Right renal cortex interstitium (tissue), 3 donors: ENCODE results near the gene GRID1. TPM values are rescaled to one million over a fixed set of nuclear protein-coding genes. Genes with fewer than 3 reads are reported as not detected.

Source experiments
- DNase-seq, 3 donors: peaks; one replicate each; pipeline ENCODE4 v3.0.0-alpha.2; 2013; ENCODE audit warnings: low read depth in 3 of 3, low spot score in 2 of 3
- polyA plus RNA-seq, 3 donors: library from polyadenylated mRNA; unstranded; fragments of 120-200 nt; gene quantifications; one replicate each; pipeline ENCODE4 v1.2.1, GENCODE V29; 2013; ENCODE audit not compliant: insufficient read length in 3 of 3

The GRID1 gene
- polyA plus RNA-seq, 3 donors: 1.6 to 1.8 (median 1.7) TPM

DNA sequence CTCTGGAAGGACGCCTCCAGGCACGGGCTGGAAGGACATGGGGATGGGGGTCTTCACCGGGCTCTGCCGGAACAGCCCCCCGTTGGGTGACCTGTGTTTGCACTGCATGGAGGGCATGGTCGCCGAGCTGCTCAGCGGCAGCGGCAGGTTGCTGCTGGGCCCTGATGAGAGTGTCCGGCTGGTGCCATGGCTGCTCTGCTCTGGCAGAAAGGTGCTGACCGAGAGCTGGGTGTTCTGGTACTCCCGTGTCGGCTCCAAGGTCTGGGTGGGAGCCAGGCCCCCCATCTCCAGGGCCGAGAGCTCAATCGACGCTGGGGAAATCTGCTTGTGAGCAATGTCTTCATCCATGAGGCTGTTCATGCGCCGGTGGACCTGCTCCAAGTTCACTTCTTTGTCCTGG lies 764.3 kb downstream of the GRID1 start:
- no peak for DNase-seq

- no peak for DNase-seq
Observed at GRCh38 chr10:85601526-85601925, 765.1 kb downstream of the GRID1 start.

GRCh38 chr10:85600744-85601081 lies 765.9 kb downstream of the GRID1 start:
- no peak for DNase-seq

GRCh38 chr10:85600026-85600743 lies 766.4 kb downstream of the GRID1 start:
- DNase-seq: no peak

GRCh38 chr10:85599081-85599480 lies 767.5 kb downstream of the GRID1 start:
- no peak for DNase-seq

- DNase-seq: no peak
Observed at GRCh38 chr10:85598646-85599045, 767.9 kb downstream of the GRID1 start.

GRCh38 chr10:85597006-85597405 lies 769.6 kb downstream of the GRID1 start:
- DNase-seq: no peak

GRCh38 chr10:85596389-85596788 lies 770.2 kb downstream of the GRID1 start:
- no peak for DNase-seq

GRCh38 chr10:85594239-85594638 lies 772.4 kb downstream of the GRID1 start:
- no peak for DNase-seq

- no peak for DNase-seq
Observed at GRCh38 chr10:85593226-85593772, 773.3 kb downstream of the GRID1 start.

DNA sequence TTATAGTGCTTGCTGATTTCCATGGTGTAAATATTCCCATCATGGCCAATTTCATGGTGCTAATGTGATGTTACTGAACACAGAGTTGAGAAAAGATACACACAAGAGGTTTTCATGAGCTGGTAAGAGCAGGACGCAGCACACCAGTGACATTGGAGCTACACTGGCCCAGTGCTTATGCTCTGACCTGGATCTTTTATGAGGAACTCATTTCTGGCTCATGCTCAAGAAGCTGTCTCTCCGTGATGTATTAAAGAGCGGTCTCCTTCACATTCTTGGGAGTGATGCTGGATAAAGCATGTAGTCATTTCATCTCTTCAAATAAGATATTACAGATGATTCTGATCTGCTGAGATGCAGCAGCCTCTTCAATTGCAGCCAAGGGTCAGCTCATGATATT lies 785.2 kb downstream of the GRID1 start:
- DNase-seq: no peak

- no peak for DNase-seq
Observed at GRCh38 chr10:85580585-85580984, 786.0 kb downstream of the GRID1 start.

DNA sequence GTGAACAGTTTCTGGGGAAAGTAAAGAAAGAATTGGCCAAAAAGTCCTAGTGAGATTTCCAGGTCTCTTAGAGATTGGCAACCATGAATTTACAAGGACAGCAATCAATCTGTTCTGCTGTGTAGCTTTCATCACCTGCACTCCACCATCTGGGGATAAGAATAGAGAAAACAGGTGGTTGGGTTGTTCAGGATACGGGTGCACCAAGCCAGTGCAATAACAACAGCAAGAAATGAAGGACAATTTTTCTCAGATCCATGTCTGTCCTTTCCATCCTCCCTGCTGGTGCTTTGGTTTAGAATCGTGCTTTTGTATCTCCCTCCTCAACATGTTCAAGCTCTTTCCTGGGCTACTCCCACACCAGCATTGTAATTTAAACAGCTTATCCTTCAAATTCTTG lies 787.7 kb downstream of the GRID1 start:
- no peak for DNase-seq

GRCh38 chr10:85575441-85575840 lies 791.2 kb downstream of the GRID1 start:
- DNase-seq: no peak

- no peak for DNase-seq
Observed at GRCh38 chr10:85570871-85571270, 795.7 kb downstream of the GRID1 start.

DNA sequence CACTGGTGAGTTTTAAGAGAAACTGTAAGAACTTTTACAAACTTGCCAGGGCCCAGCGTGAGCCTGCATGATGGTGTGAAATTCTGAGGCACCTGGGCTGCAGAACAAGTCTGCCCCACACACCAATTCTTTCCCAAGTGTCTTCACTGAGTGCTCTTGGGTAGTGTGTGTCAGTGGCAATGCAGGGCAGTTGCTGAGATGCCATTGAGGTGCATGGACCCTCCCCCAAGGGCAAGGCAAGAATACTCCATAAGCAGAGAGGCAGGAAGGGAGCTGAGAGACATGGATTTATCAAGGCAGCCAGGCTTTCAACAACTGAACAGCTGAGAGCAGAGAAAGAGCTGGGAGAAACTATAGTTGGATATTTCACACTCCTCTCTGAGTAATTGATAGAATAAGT lies 801.2 kb downstream of the GRID1 start:
- DNase-seq: no peak

DNA sequence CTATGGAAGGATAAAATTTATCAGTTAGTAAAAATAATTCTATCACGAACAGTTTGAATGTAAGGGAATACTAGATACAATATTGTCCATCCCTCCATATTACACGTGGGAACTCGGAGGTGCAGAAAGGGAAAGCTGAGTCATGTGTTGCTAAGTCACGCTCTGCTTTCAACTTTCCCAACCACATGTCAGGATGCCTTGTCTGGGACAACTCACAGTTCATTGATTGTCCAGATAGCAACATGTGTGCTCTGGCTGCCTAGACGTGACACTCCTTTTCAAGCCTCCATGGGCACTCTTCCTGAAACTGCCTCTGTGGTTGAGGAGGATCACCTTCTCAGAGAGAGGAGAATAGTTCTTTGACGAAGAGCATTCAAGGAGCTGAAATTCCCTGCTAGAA lies 808.1 kb downstream of the GRID1 start:
- no peak for DNase-seq

DNA sequence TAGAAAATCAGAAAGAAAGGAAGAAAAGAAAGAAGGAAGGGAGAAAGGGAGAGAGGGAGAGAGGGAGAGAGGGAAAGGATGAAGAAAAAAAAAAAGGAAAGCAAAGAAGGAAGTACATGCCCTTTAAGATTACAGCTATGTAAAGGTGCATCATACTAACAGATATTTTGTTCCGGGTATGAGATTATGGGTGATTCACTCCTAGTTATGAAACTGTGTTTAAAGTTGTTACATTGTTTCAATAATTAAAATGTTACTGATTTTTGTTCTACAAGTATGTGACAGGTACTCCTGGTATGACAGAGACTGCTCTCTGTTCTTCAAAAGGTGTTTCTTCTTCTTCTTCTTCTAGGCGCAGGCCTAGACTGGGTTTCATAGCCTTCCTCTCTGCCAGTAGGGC lies 808.9 kb downstream of the GRID1 start:
- DNase-seq: no peak

DNA sequence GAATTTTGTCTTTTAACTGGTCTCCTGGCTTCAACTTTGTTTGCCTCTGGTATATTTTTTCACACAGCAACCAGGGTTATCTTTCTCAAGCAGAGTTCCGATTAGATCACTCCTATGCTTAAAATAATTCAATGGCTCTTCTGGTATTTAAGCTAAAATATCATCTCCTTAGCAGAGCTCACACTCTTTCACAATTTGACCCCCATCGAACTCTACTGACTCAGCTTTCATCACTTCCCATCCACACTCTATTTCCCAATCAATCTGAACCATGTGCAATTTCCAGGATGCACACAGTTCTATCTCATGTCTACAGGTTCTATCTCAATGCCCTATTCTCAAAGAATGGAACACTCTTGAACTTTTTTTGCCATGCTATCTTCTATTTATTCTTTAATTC lies 809.5 kb downstream of the GRID1 start:
- no peak for DNase-seq
